Measurements from ENCODE around the gene GCK.

The GCK gene

GRCh38 chr7:44225566-44226395 lies 36.5 kb upstream of the GCK start:
- H3K27ac ChIP-seq = no peak overlapping the region
- TF ChIP-seq, protein P1, sequence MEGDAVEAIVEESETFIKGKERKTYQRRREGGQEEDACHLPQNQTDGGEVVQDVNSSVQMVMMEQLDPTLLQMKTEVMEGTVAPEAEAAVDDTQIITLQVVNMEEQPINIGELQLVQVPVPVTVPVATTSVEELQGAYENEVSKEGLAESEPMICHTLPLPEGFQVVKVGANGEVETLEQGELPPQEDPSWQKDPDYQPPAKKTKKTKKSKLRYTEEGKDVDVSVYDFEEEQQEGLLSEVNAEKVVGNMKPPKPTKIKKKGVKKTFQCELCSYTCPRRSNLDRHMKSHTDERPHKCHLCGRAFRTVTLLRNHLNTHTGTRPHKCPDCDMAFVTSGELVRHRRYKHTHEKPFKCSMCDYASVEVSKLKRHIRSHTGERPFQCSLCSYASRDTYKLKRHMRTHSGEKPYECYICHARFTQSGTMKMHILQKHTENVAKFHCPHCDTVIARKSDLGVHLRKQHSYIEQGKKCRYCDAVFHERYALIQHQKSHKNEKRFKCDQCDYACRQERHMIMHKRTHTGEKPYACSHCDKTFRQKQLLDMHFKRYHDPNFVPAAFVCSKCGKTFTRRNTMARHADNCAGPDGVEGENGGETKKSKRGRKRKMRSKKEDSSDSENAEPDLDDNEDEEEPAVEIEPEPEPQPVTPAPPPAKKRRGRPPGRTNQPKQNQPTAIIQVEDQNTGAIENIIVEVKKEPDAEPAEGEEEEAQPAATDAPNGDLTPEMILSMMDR (conservative IDR thresholded peaks at IDR 0.05) = no peak

DNA sequence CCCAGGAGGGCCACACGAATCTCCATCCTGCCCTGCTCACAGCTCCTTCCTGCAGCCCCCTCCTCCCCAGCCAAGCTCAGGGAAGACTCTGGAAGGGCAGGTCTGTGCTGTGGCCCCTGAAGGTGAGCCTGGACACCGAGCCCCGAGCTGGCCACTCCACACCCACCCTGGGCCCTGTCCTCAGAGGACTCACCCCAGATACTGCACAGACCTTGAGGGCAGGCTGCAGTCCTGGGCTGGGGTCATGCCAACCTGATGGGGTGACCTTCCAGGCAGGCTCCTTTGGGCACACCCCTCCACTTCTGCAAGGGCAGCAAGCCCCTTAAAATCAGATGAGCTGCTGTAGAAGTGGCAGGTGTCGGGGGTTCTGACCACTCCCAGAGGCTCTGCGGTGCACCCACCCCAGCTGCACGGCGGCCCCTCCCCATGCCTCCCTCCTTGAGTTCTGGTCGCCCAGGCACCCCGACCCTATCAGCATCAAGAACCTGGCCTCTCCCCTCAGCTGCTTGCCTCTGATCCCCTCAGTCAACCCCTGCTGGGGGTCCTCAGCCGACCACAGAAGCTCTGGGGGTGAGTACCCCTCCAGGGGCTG lies 35.8 kb upstream of the GCK start:
- TF ChIP-seq, protein P1 (conservative IDR thresholded peaks at IDR 0.05) = no peak
- no peak overlapping the region for H3K27ac ChIP-seq

DNA sequence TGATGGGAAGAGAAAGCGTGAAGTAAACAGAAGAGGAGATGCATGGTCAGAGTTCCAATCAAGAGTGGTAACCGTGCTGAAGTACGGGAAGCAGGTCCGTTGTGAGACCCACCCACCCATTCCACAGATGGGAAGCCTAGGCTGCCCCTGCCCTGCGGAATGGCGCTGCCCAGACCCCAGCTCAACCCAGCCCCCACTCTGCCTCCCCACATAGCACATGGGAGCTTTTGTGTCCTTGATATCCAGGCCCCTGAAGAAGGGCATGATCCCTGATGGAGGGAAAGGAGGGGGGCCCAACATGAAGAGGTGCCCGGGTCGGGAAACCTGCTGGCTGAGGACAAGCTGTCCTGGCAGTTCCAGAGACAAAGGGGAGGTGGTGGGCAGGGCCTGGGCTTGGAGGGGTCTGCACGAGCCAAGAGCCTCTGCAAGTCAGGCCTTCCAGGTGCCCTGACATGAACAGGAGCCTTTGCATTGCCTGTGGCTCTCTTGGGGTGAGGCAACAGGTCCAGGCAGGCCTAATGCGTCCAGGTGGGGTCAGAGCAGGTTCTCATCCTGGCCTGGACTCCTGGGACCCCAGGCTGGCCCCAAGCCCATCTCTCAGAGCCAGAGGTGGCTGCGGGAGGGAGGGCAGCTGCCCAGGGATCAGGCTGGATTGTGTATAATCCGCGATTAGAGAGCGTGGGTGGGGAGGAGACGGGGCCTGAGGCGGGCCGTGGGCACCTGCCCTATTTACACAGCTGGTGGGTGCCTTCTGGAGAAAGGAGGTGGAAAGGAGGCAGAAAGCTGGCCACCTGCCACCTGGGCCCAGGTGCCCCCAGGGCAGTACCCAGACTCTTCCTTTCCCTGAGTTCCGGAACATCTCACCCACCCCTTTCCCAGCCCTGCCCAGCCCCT lies 35.1 kb upstream of the GCK start:
- no peak overlapping the region for H3K27ac ChIP-seq
- TF ChIP-seq, protein P1 (conservative IDR thresholded peaks at IDR 0.05) = no peak

GRCh38 chr7:44223362-44224079 lies 34.3 kb upstream of the GCK start:
- TF ChIP-seq, protein P1 (conservative IDR thresholded peaks at IDR 0.05) = no peak
- H3K27ac ChIP-seq = no peak overlapping the region

DNA sequence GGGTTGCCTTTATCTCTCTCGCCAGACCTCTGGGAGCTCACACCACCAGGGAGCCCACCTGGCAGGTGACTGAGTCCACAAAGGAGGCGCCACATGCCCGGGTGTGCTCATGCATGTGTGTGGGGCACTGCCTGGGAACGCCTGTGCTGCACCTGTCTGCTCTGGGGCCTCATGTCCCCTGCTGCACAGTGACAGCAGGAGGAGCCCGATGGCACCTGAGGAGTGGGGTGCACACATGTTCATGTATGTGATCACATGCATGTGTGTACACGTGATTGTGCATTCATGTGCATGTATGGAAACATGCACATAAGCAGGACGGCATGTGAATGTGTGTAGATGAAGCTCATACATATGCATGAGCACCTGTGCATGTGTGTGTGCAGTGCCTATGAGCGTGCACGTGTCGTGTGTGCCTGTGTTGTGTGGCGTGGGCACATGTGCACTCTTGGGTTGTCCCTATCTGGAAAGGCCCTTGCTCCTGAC lies 33.6 kb upstream of the GCK start:
- no peak overlapping the region for H3K27ac ChIP-seq
- TF ChIP-seq, protein P1 (conservative IDR thresholded peaks at IDR 0.05) = no peak

DNA sequence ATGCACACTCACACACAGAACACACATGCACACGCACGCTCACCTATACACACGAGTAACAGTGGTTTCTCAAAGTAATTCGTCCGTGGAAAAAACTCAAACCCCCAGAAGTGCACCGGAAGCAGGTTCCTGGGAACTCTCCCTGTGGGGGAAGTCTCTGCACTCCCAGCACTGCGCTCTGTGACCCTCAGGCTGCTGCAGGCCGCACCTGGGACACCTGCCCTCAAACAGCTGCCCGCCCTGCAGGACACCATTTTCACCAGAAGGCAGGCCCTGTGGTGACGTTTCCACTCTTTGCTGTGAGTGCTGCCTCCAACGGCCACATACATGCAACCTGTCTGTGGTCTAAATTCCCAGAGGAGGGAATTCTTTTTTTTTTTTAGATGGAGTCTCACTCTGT lies 32.8 kb upstream of the GCK start:
- TF ChIP-seq, protein P1 (conservative IDR thresholded peaks at IDR 0.05) = no peak
- H3K27ac ChIP-seq = no peak overlapping the region

All from VCaP (cell line).